ENCODE results near the gene GMEB2. TPM values are rescaled to one million over a fixed set of nuclear protein-coding genes. Genes with fewer than 3 reads are reported as not detected.

GMEB2 gene
- polyA plus RNA-seq, 3 donors, result 7.5 to 9.8 (median 8.9) TPM

DNA sequence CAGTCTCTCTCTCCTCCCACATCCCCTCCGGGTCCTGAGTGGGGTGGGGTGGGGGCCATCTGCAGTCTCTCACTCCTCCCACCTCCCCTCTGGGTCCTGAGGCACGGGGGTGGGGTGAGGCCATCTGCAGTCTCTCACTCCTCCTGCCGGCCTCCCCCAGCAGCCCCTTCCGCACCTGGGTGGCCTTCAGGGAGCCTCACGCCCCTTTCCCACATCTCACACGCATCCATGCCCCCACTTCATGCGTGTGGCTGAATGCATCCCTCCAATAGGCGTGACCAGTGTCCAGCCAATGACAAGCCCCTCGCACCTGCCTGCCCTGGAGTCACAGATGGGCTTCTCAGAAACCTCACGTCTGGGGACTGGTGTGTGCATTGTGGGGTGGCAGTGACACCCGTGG is 78.4 kb downstream of the GMEB2 start:
- no peak for DNase-seq (ENCODE audit: low read depth in 3 of 3, low spot score in 2 of 3)

DNA sequence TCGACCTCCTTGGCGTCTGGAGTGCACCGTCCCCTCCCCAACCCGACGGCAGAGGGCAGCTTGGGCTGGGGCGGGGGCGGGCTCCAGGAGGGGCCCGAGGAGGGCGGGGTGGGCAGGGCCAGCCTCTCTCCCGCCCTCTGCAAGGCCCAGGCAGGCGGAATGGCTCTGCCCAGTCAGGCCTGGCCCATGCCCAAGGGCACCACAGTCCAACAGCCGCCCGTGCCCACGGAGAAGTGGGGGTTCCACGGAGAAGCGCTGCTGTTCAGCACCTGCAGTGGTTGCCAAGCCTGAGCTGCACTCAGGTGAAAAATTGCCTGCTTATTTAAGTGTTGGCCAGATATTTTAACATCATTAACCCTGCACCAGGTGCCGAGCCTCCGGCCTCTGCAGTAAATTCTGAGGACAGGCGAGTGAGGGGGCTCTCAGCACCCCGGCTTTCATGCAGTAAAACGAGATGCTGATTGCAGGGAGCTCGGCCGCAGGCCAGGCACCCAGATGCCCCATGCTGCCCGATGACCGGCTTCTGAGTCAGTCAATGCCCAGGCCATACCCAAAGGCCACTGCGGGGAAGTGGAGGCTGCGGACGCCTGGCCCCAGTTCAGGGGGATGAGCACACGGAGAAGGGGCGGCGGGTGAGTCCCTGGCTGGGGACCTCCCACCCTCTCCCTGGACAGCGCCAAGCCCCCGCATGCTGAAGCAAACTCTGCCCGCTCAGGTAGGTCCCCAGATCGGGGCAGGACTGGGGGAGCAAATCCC is 79.0 kb downstream of the GMEB2 start, which contains the start of gene SRMS:
TSS of gene SRMS (minus strand) at position 25 of the 756 bp plus-strand sequence. CDS start 286 bp downstream, outside the sequence.
- no peak for DNase-seq (ENCODE audit: low read depth in 3 of 3, low spot score in 2 of 3)

DNA sequence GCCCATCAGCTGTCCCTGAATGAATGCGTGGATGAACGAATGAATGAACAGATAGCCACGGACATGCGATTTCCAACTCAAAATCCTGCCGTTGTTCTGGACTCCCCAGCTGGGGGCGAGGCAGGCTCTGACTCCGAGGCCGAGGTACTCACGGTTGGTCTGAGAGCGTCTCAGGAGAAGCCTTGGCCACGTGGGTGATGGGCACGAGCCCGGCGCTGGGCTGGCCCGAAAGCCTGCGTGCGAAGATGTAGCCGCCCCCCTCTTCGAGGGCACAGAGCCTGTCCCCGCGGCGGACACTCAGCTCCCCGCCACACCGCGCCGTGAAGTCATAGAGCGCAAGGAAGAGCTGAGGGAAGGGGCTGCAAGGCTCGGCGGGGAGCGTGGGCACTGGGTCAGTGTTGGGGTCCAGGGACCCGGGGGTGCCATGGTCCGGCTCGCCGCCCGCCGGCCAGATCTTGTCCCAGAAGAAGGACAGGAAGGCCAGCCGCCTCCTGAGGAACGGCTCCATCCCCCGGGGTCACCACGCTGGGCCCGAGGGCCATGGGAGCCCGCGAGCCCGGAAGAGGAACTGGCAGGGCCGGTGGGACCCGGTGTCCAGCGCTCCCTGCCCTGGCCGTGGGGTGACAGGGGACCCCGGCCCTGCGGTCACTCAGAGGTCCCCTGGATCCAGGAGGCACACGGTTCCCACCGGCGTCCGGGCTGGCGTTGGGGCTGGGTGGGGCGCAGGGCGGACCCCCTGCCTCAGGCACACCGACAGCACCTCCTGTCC is 79.8 kb downstream of the GMEB2 start:
- DNase-seq (ENCODE audit: low read depth in 3 of 3, low spot score in 2 of 3), result no peak

DNA sequence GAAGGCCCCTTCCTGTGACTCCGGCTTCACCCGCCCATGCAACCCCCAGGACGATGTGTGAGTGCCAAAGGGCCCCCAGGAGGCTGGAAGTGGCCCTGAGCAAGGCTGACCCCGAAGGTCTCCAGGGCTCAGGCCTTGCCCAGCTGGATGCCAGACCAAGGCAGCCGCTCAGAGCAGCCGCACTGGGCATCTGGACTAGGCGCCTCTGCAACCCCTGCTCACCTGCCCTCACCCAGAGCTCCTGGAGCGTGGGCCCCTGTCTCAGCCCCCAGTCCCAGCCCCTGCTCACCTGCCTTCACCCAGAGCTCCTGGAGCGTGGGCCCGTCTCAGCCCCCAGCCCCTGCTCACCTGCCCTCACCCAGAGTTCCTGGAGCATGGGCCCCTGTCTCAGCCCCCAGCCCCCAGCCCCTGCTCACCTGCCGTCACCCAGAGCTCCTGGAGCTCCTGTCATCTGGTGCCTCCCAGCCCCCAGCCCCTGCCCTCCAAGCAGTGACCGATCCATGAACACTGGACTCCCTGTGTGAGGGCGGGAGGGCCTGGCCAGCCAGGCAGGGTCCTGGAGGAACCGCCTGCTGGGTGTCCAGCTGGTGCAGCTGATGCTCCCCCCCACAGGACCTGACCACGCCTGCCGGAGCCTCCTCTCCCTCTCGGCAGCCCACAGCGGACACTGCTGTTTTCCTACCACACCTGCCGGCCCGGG is 80.5 kb downstream of the GMEB2 start:
- no peak for DNase-seq (ENCODE audit: low read depth in 3 of 3, low spot score in 2 of 3)

DNA sequence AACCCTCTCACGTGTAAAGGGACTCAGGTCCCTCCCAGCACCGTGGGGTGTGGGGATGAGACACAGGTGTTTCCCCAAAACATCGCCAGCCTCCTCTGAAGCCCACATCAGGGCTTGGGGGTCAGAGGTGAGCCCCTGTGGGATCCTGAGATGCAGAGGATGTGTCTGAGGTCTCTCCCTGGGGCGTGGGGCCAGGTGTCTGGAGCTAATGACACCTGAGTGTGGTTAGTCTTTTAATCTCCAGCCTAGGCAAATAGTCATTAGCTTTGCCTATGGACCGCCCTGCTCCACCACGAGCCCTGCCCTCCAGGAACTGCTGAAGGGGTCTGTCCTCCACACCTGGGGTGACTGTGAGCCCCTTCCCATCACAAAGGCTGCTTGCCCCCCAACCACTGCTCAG is 81.1 kb downstream of the GMEB2 start:
- DNase-seq (ENCODE audit: low read depth in 3 of 3, low spot score in 2 of 3), result no peak

DNA sequence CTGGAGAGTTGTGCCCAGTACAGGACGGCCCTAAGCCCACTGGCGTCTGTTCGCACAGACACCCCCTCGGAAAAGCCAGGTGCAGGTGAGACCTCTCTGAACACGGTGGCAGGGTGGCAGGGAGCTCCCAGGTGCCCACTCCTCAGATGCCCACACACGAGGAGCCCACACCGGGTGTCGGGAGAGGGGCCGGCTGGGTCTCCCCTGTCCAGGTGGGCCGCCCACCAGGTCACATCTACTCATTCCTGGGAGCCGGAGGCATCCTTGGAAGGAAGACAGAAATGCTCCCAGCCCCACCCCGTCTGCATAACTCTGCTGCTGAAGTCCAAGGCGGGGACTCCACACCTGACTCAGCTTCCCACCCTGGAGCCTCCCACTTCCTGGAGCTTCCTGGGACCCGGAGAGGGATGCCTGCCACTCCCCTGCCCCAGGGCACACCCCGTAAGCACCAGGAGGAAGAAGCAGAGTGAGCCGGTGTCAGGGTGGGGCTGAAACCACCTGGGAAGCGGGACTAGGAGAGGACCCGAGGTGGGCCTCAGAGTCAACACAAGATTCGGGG is 81.9 kb downstream of the GMEB2 start:
- no peak for DNase-seq (ENCODE audit: low read depth in 3 of 3, low spot score in 2 of 3)

DNA sequence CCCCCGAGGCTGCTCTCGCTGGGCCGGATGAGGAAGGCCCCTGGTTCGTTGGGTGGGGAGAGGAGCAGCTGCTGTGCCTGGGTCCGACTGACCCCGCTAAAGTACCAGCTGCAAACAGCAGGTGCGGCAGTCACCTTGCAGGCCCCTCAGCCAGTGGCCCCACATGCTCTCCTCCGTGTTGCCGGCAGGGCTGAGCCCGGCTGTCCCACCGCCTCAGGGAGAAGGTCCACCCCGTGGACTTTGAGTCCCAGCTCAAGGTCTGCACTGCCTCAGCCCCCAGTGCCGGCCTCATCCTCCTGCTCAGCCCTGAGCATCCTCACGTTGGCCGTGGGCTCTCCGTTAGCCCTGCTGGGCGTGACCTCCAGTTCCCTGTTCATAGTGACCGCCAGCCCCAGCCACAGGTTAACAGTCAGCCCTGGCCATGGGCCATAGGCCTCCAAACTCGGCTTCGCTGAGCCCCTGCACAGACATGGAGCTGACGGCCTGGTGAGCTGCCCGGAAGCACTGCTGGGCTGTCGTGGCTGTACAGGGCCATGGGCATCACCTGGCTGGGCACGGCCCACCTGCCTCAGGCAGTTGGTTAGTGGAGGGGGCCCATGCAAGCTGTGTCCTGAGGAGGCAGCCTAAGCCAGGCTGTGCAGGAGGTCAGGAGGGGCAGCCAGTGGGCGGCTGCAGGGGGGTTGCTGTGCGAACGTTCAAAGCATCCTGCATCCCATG is 82.5 kb downstream of the GMEB2 start:
- no peak for DNase-seq (ENCODE audit: low read depth in 3 of 3, low spot score in 2 of 3)

DNA sequence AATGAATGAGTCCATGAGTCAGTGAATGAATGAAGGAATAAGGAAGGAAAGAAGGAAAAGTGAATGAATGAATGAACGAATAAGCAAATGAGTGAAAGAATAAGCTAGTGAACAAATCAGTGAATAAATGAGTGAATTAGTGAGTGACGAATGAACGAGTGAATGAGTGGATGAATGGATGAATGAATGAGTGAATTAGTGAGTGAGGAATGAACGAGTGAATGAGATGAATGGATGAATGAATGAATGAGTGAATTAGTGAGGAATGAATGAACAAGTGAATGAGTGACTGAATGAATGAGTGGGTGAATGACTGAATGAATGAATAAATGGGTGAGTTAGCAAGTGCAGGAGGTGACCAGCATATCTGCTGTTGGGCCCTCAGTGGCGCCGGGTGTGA is 83.2 kb downstream of the GMEB2 start:
- no peak for DNase-seq (ENCODE audit: low read depth in 3 of 3, low spot score in 2 of 3)

DNA sequence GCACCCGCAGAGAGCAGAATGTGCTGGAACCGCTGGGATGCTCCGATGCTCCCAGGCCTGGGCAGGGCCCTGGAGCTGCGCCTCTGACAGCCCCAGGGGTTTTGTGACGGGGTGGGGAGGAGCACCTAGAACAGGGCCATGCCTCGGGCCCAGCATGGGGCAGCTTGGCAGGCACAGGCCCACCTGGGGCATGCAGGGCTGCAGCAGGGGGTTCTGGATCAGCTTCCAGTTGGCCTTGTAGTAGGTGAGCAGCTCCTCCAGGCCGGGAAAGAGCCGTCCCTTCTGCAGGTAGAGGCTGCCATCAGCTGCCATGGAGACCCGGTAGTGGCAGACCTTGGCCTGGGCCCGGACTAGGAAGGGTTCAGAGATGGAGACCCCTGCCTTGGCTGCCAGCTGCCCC is 83.8 kb downstream of the GMEB2 start:
- no peak for DNase-seq (ENCODE audit: low read depth in 3 of 3, low spot score in 2 of 3)

DNA sequence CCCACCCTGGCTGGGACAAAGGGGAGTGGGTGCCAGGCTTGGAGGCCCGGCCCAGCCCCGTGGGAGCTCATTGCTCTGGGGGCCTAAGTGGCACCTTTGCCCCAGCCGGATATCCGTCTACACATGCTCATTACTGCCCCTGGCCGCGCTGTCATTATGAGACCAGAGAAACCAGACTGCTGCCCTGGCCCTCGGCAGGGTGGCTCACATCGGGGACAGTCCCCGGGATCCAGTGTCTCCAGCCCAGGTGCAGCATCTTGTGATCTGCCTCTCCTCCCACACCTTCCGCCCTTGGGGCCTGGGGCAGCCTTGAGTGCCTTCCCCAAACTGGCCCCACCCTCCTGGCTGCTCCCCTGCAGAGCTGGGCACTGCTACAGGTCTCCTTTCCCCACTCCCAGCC is 84.2 kb downstream of the GMEB2 start:
- DNase-seq (ENCODE audit: low read depth in 3 of 3, low spot score in 2 of 3), result no peak

DNA sequence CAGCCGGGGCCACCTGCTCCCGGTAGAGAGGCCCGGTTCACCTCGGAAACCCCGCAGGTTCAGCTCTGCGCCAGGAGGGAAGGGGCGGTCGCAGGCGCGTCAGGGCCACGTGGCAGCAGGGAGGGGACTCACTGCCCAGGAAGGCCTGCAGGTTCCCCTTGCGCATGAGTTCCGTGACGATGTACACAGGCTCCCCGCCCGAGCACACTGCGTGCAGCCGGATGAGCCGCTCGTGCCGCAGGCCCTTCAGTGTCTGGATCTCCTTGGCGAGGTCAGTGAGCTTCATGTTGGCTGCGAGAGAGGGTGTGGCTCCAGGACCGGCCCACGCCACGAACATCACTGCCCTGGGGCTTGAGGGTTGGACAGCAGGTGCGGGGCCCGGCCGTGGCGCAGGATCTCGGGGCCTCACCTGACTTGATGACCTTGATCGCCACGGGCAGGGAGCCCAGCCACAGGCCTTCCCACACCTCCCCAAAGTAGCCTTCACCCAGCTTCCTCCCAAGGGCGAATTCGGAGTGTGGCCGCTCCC is 84.8 kb downstream of the GMEB2 start:
- no peak for DNase-seq (ENCODE audit: low read depth in 3 of 3, low spot score in 2 of 3)

DNA sequence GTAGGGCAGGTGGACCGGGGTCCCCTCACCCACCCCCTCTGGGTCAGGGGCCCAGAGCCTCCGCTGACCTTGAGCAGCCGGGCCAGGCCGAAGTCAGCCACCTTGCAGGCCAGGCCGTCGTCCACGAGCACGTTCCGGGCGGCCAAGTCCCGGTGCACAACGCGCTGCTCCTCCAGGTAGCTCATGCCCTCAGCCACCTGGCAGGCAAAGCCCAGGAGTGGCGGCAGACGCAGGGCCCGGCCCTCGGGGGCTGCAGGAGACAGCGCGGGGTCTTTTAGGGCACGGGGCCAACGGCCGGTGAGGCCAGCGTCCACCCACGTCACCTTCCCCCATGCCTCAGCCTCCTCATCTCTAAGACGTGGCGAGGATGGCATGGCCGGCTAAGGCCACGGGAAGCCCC is 85.5 kb downstream of the GMEB2 start:
- no peak for DNase-seq (ENCODE audit: low read depth in 3 of 3, low spot score in 2 of 3)

DNA sequence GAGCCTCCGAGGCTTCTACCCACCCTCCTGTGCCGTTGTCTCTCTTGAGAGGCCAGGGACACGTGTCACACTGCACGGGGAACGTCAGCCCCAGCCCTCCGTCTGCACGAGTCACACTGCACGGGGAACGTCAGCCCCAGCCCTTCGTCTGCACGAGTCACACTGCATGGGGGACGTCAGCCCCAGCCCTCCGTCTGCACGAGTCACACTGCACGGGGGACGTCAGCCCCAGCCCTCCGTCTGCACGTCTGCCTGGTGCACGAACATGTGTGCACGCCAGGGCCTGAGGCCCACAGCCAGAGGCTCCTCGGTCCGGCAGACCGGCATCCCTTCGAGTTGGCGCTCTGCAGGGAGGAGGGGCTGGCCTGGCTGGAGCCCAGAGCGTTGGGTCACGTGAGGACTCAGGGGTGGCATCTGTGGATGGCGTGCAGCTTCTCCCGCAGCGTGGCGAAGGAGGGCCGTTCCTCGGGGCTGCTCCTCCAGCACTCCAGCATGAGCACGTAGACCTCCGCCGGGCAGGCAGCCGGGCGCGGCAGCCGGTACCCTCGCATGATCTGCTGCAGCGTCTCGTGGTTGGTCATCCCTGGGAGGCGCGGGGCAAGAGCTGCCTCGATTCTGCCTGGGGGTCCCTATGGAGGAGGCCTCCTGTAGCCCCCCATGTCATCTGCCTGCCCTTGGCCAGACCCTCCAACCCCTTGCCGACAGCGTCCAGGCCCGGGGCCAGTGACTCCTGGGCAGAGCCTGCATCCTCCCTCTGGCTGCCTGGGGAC is 86.3 kb downstream of the GMEB2 start:
- DNase-seq (ENCODE audit: low read depth in 3 of 3, low spot score in 2 of 3), result no peak

DNA sequence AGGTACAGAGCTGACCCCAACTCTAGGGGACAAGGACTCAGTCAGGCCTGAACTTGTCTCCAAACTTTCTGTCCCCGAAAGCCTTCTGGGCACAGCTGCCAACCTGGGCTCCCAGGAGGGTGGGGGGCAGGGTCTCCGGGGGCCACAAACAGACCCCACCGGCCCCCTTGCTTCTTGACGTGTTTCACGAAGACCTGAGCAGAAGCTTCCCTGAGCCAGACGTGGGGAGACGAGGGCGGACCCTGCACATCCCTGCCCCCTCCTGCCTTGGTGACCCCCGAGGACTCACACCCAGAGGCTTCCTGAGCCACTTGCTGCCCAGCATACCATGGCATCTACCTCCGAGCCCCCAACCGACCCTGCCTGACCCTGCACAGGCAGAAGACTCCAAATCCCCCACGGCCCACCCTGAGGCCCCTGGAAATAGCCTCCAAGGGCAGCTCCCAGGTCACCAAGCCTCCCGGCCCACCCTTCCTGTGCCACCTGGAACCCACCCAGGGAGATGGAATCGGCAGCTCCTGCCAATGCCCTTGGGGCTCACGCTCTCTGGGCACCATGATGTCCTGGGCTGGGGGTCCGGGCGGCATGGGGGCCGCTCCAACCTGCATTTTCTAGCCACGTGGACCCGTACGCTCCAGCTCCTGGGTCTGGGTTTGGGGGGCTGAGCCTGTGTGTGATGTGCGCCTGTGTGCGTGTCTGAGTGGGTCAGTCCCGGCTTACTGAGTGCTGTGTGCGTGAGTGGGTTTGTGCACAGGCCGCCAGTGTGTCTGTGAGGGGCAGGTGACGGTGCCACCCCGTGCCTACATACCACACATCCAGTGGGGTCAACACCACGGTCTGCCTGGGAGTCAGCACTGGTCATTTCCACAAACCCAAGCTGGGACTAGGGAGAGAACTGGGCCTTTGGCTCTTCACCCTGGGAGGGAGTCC is 87.2 kb downstream of the GMEB2 start:
- DNase-seq (ENCODE audit: low read depth in 3 of 3, low spot score in 2 of 3), result no peak

DNA sequence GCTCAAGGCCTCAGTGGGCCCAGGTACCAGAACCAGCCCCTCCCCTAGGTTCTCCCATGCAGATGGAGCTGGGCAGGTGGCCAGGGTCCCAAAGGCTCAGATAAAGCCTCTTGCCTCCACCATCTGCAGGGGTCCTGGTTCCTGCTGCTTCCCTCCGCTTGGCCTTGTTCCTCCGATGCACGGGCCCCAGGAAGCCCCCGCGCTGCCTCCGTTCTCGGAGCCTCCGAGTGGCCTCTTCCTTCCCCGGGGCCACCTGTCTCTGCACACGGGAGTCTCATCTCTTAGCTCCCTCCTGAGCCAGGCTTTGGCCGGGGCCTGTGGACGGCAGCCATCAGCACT is 87.8 kb downstream of the GMEB2 start:
- no peak for DNase-seq (ENCODE audit: low read depth in 3 of 3, low spot score in 2 of 3)

DNA sequence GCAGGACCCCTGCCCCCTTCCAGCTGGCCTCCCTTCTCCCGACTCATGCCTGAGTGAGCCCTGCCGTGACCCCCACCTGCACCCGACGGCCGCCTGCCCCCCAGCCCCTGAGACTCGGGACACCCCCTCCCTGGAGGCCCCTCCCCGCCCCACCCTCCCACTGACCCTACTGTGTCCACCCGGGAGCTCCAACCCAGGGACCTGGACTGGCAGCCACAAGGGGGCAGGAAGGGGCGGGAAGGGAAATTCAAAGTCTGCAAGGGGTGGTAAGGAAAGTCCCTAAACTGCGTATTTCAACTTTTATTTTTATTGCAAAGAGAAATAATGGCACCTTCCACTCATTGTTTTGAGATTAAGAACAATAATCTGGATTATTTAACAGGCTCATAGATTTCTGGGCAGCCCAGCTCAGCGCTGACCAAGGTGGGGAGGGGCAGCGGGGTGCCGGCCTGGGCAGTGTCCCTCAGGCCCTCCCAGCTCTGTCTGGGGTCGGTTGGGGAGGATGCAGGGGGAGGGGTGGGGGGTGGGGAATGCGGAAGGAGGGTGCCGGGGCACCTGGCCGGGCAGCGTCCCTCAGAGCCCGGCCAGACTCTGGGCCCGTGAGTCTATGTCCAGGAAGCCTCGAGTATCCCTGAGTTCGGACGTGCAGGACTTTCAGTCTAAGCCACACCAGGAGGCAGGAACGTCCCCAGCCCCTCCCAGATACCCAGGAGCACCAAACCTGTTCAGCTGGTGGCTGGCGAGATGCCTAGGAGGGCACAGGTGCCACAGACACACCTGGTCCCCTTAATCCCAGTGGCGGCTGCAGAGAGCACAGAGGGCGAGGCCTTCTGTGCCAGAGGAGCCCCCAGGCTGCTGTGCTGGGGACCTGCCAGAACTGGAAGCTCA is 88.5 kb downstream of the GMEB2 start:
- no peak for DNase-seq (ENCODE audit: low read depth in 3 of 3, low spot score in 2 of 3)
